Liver (tissue), 9 donors: ENCODE data around the gene DHDDS. TPM values are rescaled to one million over a fixed set of nuclear protein-coding genes. Genes with fewer than 3 reads are reported as not detected.

Source experiments
- DNase-seq: peaks from one replicate; pipeline ENCODE4 v3.0.0-alpha.2; 2017; ENCODE audit warnings: low spot score
- H3K27ac ChIP-seq, 2 donors: one replicate each; pipeline ENCODE4 v1.7.0; 2013; ENCODE audit warnings: inconsistent platforms in 2 of 2, low read length in 2 of 2, control low read depth in 1 of 2, low read depth in 1 of 2, mild to moderate bottlenecking in 1 of 2
- H3K27me3 ChIP-seq, 4 donors: one replicate each; pipeline versions ENCODE4 v1.6.1 to v1.7.0; 2013; ENCODE audit warnings: low read length in 3 of 4, inconsistent platforms in 1 of 4, mild to moderate bottlenecking in 1 of 4, moderate library complexity in 1 of 4; ENCODE audit not compliant: control insufficient read depth in 4 of 4, insufficient read depth in 4 of 4
- H3K36me3 ChIP-seq, 4 donors: one replicate each; pipeline versions ENCODE4 v1.6.1 to v1.7.0; 2013; ENCODE audit warnings: low read length in 3 of 4, mild to moderate bottlenecking in 3 of 4, low read depth in 1 of 4, moderate library complexity in 1 of 4; ENCODE audit not compliant: control insufficient read depth in 4 of 4, insufficient read depth in 3 of 4
- H3K4me1 ChIP-seq, 4 donors: one replicate each; pipeline versions ENCODE4 v1.6.1 to v1.7.0; 2013; ENCODE audit warnings: low read length in 3 of 4, mild to moderate bottlenecking in 3 of 4, moderate library complexity in 1 of 4; ENCODE audit not compliant: control insufficient read depth in 4 of 4, insufficient read depth in 4 of 4
- H3K4me3 ChIP-seq, 3 donors: one replicate each; pipeline versions ENCODE4 v1.6.1 to v1.7.0; 2013; ENCODE audit warnings: low read length in 3 of 3, control low read depth in 1 of 3, low read depth in 1 of 3, mild to moderate bottlenecking in 1 of 3
- H3K9ac ChIP-seq, 2 donors: one replicate each; pipeline ENCODE4 v1.7.0; 2013; ENCODE audit warnings: low read length in 2 of 2, mild to moderate bottlenecking in 2 of 2, moderate library complexity in 2 of 2, control low read depth in 1 of 2, low read depth in 1 of 2
- H3K9me3 ChIP-seq, 4 donors: one replicate each; pipeline versions ENCODE4 v1.6.1 to v1.7.0; 2013; ENCODE audit warnings: low read length in 3 of 4; ENCODE audit not compliant: control insufficient read depth in 4 of 4
- ATF3 ChIP-seq: IDR thresholded peaks from 2 replicates; pipeline ENCODE4 v1.6.1; 2016; ENCODE audit warnings: antibody characterized with exemption
- EGR1 ChIP-seq, 2 donors: IDR thresholded peaks; 2 replicates each; pipeline ENCODE4 v1.6.1; 2016 to 2018; ENCODE audit warnings: antibody characterized with exemption in 2 of 2, low read depth in 2 of 2
- FOXA1 ChIP-seq: IDR thresholded peaks from 2 replicates; pipeline ENCODE4 v1.6.1; 2016; ENCODE audit warnings: antibody characterized with exemption
- FOXA2 ChIP-seq: IDR thresholded peaks from 2 replicates; pipeline ENCODE4 v1.6.1; 2016; ENCODE audit warnings: antibody characterized with exemption
- GABPA ChIP-seq, 2 donors: IDR thresholded peaks in 1 of 2; conservative IDR thresholded peaks in 1 of 2; 2 replicates each; pipeline ENCODE4 v1.6.1; 2016; ENCODE audit warnings: antibody characterized with exemption in 2 of 2, mild to moderate bottlenecking in 1 of 2, moderate library complexity in 1 of 2
- HNF4A ChIP-seq, 2 donors: conservative IDR thresholded peaks; 2 replicates each; pipeline ENCODE4 v1.6.1; 2016; ENCODE audit warnings: antibody characterized with exemption in 2 of 2, mild to moderate bottlenecking in 2 of 2
- HNF4G ChIP-seq: IDR thresholded peaks from 2 replicates; pipeline ENCODE4 v1.6.1; 2016; ENCODE audit warnings: antibody characterized with exemption
- JUND ChIP-seq, 2 donors: IDR thresholded peaks; 2 replicates each; pipeline ENCODE4 v1.6.1; 2016; ENCODE audit warnings: antibody characterized with exemption in 2 of 2
- NR2F2 ChIP-seq: IDR thresholded peaks from 2 replicates; pipeline ENCODE4 v1.6.1; 2016; ENCODE audit warnings: antibody characterized with exemption
- RAD21 ChIP-seq, 2 donors: IDR thresholded peaks; 2 replicates each; pipeline ENCODE4 v1.6.1; 2016; ENCODE audit warnings: antibody characterized with exemption in 2 of 2, mild to moderate bottlenecking in 2 of 2
- REST ChIP-seq: IDR thresholded peaks from 2 replicates; pipeline ENCODE4 v1.6.1; 2016; ENCODE audit warnings: antibody characterized with exemption, mild to moderate bottlenecking
- RXRA ChIP-seq, 2 donors: IDR thresholded peaks; 2 replicates each; pipeline ENCODE4 v1.6.1; 2017 to 2018; ENCODE audit warnings: antibody characterized with exemption in 2 of 2, mild to moderate bottlenecking in 1 of 2
- SP1 ChIP-seq: IDR thresholded peaks from 2 replicates; pipeline ENCODE4 v1.6.1; 2018; ENCODE audit warnings: antibody characterized with exemption, mild to moderate bottlenecking
- TAF1 ChIP-seq: conservative IDR thresholded peaks from 2 replicates; pipeline ENCODE4 v1.6.1; 2016; ENCODE audit warnings: antibody characterized with exemption, mild to moderate bottlenecking
- YY1 ChIP-seq: IDR thresholded peaks from 2 replicates; pipeline ENCODE4 v1.6.1; 2016; ENCODE audit warnings: antibody characterized with exemption, mild to moderate bottlenecking
- ZBTB33 ChIP-seq: IDR thresholded peaks from 2 replicates; pipeline ENCODE4 v1.6.1; 2016; ENCODE audit warnings: antibody characterized with exemption
- WGBS: extraction: QIAGEN DNeasy Blood & Tissue Kit; methylation state at CpG from one replicate; pipeline ENCODE4 v1.1.7; 2013; 5-methylcytosine and 5-hydroxymethylcytosine counted together
- polyA plus RNA-seq, 2 donors: library from polyadenylated mRNA; stranded (reverse) in 1 of 2; unstranded in 1 of 2; fragments of 200-250 nt in 1 of 2; fragments of >200 nt in 1 of 2; fragmentation: Nextera tagmentation in 1 of 2; extraction: Ambion mirVana in 1 of 2; gene quantifications; one replicate each; pipeline versions ENCODE4 v1.2.1 to v1.2.3, GENCODE V29; 2013 to 2015
- total RNA-seq, 2 donors: library from RNA; depleted of rRNA; stranded (reverse); fragments of >200 nt; gene quantifications; one replicate each; pipeline ENCODE4 v1.2.3, GENCODE V29; 2014
- TF ChIP-seq, protein P1 (sequence below): fragments of 150-350 bp; IDR thresholded peaks from 2 replicates; pipeline ENCODE4 v1.5.1; 2017; ENCODE audit warnings: improper control_type of control experiment, low read depth, low read length; ENCODE audit not compliant: missing input control
- TF ChIP-seq, protein P2 (sequence below): IDR thresholded peaks from 2 replicates; pipeline ENCODE4 v1.6.1; 2016; ENCODE audit warnings: antibody characterized with exemption
- donor health status: healthy.
- donor health status: healthy.
- donor health status: healthy.
- donor health status: healthy.
- donor health status: healthy.

Gene DHDDS
- total and polyA plus RNA-seq, 4 donors = 10.6 to 21.7 (median 16.6) TPM

DNA sequence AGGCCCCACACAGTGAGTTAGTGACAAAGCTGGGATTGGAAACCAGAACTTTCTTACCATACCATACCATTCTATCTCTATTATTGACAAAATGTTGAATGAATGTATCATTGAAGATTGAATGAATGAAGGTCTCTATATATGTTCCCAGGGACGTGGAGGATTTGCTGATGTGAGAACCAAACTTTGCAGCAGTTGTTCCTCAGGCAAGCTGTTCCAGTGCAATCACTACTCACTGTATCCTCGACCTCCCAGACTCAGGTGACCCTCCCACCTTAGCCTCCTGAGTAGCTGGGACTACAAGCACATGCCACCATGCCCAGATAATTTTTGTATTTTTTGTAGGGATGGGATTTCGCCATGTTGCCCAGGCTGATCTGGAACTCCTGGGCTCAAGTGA is 33.1 kb upstream of the DHDDS start (continued):
- TF ChIP-seq JUND (IDR thresholded peaks at IDR 0.05) (no peak), NR2F2 (no peak), FOXA2 (no peak), SP1 (no peak)

- TF ChIP-seq, protein P1, sequence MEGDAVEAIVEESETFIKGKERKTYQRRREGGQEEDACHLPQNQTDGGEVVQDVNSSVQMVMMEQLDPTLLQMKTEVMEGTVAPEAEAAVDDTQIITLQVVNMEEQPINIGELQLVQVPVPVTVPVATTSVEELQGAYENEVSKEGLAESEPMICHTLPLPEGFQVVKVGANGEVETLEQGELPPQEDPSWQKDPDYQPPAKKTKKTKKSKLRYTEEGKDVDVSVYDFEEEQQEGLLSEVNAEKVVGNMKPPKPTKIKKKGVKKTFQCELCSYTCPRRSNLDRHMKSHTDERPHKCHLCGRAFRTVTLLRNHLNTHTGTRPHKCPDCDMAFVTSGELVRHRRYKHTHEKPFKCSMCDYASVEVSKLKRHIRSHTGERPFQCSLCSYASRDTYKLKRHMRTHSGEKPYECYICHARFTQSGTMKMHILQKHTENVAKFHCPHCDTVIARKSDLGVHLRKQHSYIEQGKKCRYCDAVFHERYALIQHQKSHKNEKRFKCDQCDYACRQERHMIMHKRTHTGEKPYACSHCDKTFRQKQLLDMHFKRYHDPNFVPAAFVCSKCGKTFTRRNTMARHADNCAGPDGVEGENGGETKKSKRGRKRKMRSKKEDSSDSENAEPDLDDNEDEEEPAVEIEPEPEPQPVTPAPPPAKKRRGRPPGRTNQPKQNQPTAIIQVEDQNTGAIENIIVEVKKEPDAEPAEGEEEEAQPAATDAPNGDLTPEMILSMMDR = no peak
- no peak for TF ChIP-seq TAF1
- TF ChIP-seq ZBTB33 = no peak
- no peak for TF ChIP-seq JUND (IDR thresholded peaks at IDR 0.05)
- no peak for TF ChIP-seq SP1
- TF ChIP-seq ATF3 = no peak
- TF ChIP-seq EGR1 (IDR thresholded peaks at IDR 0.05; ENCODE audit: low read depth in 2 of 2) = no peak
- TF ChIP-seq, protein P2, sequence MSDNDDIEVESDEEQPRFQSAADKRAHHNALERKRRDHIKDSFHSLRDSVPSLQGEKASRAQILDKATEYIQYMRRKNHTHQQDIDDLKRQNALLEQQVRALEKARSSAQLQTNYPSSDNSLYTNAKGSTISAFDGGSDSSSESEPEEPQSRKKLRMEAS = no peak
- TF ChIP-seq GABPA (IDR thresholded peaks at IDR 0.05 in 1 of 2, conservative IDR thresholded peaks at IDR 0.05 in 1 of 2) = no peak
- TF ChIP-seq RAD21 (IDR thresholded peaks at IDR 0.05) = no peak
- TF ChIP-seq YY1 = no peak
- TF ChIP-seq RXRA (IDR thresholded peaks at IDR 0.05) = no peak
- TF ChIP-seq NR2F2 = no peak
- TF ChIP-seq HNF4A (conservative IDR thresholded peaks at IDR 0.05) = no peak
- TF ChIP-seq FOXA1 = no peak
- no peak for TF ChIP-seq REST
- TF ChIP-seq FOXA2 = no peak
- no peak for TF ChIP-seq HNF4G
- H3K9me3 ChIP-seq = no peaks in the 10 kb centered on the region
- DNase-seq = no peak
- H3K9ac ChIP-seq = no peak overlapping the region
- H3K27ac ChIP-seq = no peak overlapping the region
- H3K36me3 ChIP-seq = no peaks in the 10 kb centered on the region
- 75% methylated on average over 3 of the region's 3 CpGs for WGBS
- no peaks in the 10 kb centered on the region for H3K4me1 ChIP-seq
- H3K27me3 ChIP-seq = peaks cover 0 to 5% (median 0%) of the 10 kb centered on the region in 4 donors
- H3K4me3 ChIP-seq = no peak overlapping the region
These were observed 30.2 kb upstream of the DHDDS start for GRCh38 chr1:26401891-26402290.
